ENCODE data around the gene MLPH.

GRCh38 chr2:237500681-237501424 lies 13.8 kb downstream of the MLPH start:
- TF ChIP-seq POLR2A (IDR thresholded peaks at IDR 0.05; ENCODE audit: low read depth, low read length), result peak; percentile 66
- no peak for TF ChIP-seq CTCF (conservative IDR thresholded peaks at IDR 0.05; ENCODE audit: low read depth, low read length)
- TF ChIP-seq ELK1 (IDR thresholded peaks at IDR 0.05; ENCODE audit: borderline replicate concordance, low read depth, low read length), result no peak
- TF ChIP-seq BHLHE40 (IDR thresholded peaks at IDR 0.05; ENCODE audit: low read depth, low read length), result peak; percentile 89
- TF ChIP-seq, protein P1, sequence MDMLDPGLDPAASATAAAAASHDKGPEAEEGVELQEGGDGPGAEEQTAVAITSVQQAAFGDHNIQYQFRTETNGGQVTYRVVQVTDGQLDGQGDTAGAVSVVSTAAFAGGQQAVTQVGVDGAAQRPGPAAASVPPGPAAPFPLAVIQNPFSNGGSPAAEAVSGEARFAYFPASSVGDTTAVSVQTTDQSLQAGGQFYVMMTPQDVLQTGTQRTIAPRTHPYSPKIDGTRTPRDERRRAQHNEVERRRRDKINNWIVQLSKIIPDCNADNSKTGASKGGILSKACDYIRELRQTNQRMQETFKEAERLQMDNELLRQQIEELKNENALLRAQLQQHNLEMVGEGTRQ (IDR thresholded peaks at IDR 0.05; ENCODE audit: low read depth, low read length), result peak; percentile 56
- no peak for TF ChIP-seq MAFK (IDR thresholded peaks at IDR 0.05; ENCODE audit: low read depth, low read length)
- TF ChIP-seq SMC3 (IDR thresholded peaks at IDR 0.05; ENCODE audit: low read depth, low read length), result no peak
- no peak for TF ChIP-seq RFX5 (IDR thresholded peaks at IDR 0.05; ENCODE audit: low read depth, low read length)
- no peak for TF ChIP-seq RCOR1 (IDR thresholded peaks at IDR 0.05; ENCODE audit: insufficient replicate concordance, low read length)
- TF ChIP-seq CEBPB (IDR thresholded peaks at IDR 0.05; ENCODE audit: low read depth, low read length), result peak; percentile 1
- TF ChIP-seq NFE2L2 (IDR thresholded peaks at IDR 0.05; ENCODE audit: low read depth, low read length), result peak; percentile 41

Measured in IMR-90 (cell line).